Measurements from ENCODE around the gene ZBED2.
"Not testable (repeated sequence)": the region's sequence is repeated elsewhere in the genome, so short reads cannot be mapped to it uniquely, and the experiment has no call there.

The ZBED2 gene

GRCh38 chr3:111566844-111567243 lies 28.3 kb downstream of the ZBED2 start:
- H3K9me3 ChIP-seq (ENCODE audit: control insufficient read depth, low read length) = no peaks in the 10 kb centered on the region
- H3K79me2 ChIP-seq = no peaks in the 10 kb centered on the region

GRCh38 chr3:111561902-111562301 lies 33.2 kb downstream of the ZBED2 start:
- H3K4me3 ChIP-seq (ENCODE audit: low read depth, low read length) = not testable (repeated sequence)

More at GRCh38 chr3:111566844-111567243, 28.3 kb downstream of the ZBED2 start:
- H3K4me1 ChIP-seq = no peaks in the 10 kb centered on the region
- H3K27me3 ChIP-seq (ENCODE audit: control insufficient read depth, insufficient read depth, low read length) = no peaks in the 10 kb centered on the region
- H3K4me2 ChIP-seq (ENCODE audit: low read length) = no peak overlapping the region
- no peak overlapping the region for H3K27ac ChIP-seq
- H3K4me3 ChIP-seq (ENCODE audit: low read depth, low read length) = no peak overlapping the region
- no peak for TF ChIP-seq CTCF (IDR thresholded peaks at IDR 0.05)
- H3K9ac ChIP-seq = no peak overlapping the region
- H3K36me3 ChIP-seq (ENCODE audit: control insufficient read depth, insufficient read depth, low read length) = no peaks in the 10 kb centered on the region
- H2AFZ ChIP-seq = no peak overlapping the region

GRCh38 chr3:111548756-111549155 lies 46.4 kb downstream of the ZBED2 start:
- Histone ChIP-seq H3K4me1 (no peaks in the 10 kb centered on the region), H3K9me3 (ENCODE audit: control insufficient read depth, low read length) (no peaks in the 10 kb centered on the region), H3K9ac (no peak overlapping the region), H3K4me2 (ENCODE audit: low read length) (no peak overlapping the region), H3K27me3 (ENCODE audit: control insufficient read depth, insufficient read depth, low read length) (no peaks in the 10 kb centered on the region), H3K4me3 (ENCODE audit: low read depth, low read length) (no peak overlapping the region), H2AFZ (no peak overlapping the region), H3K36me3 (ENCODE audit: control insufficient read depth, insufficient read depth, low read length) (no peaks in the 10 kb centered on the region), H3K79me2 (no peaks in the 10 kb centered on the region), H3K27ac (no peak overlapping the region)
- no peak for TF ChIP-seq CTCF (IDR thresholded peaks at IDR 0.05)

More at GRCh38 chr3:111561902-111562301, 33.2 kb downstream of the ZBED2 start:
- H3K27me3 ChIP-seq (ENCODE audit: control insufficient read depth, insufficient read depth, low read length); H3K4me1 ChIP-seq; H3K9ac ChIP-seq; H3K9me3 ChIP-seq (ENCODE audit: control insufficient read depth, low read length); H3K4me2 ChIP-seq (ENCODE audit: low read length); H2AFZ ChIP-seq; H3K27ac ChIP-seq; H3K36me3 ChIP-seq (ENCODE audit: control insufficient read depth, insufficient read depth, low read length); H3K79me2 ChIP-seq: not testable (repeated sequence)

GRCh38 chr3:111548092-111548491 lies 47.1 kb downstream of the ZBED2 start:
- Histone ChIP-seq H3K4me3 (ENCODE audit: low read depth, low read length) (no peak overlapping the region), H3K79me2 (no peaks in the 10 kb centered on the region), H3K27ac (no peak overlapping the region), H2AFZ (no peak overlapping the region), H3K36me3 (ENCODE audit: control insufficient read depth, insufficient read depth, low read length) (no peaks in the 10 kb centered on the region), H3K4me1 (no peaks in the 10 kb centered on the region), H3K9ac (no peak overlapping the region), H3K9me3 (ENCODE audit: control insufficient read depth, low read length) (no peaks in the 10 kb centered on the region), H3K4me2 (ENCODE audit: low read length) (no peak overlapping the region), H3K27me3 (ENCODE audit: control insufficient read depth, insufficient read depth, low read length) (no peaks in the 10 kb centered on the region)
- no peak for TF ChIP-seq CTCF (IDR thresholded peaks at IDR 0.05)

GRCh38 chr3:111547631-111548030 lies 47.5 kb downstream of the ZBED2 start:
- TF ChIP-seq CTCF (IDR thresholded peaks at IDR 0.05) = no peak
- Histone ChIP-seq H3K9ac (no peak overlapping the region), H3K9me3 (ENCODE audit: control insufficient read depth, low read length) (no peaks in the 10 kb centered on the region), H3K4me2 (ENCODE audit: low read length) (no peak overlapping the region), H3K36me3 (ENCODE audit: control insufficient read depth, insufficient read depth, low read length) (no peaks in the 10 kb centered on the region), H3K4me1 (no peaks in the 10 kb centered on the region), H3K4me3 (ENCODE audit: low read depth, low read length) (no peak overlapping the region), H3K27ac (no peak overlapping the region), H3K79me2 (no peaks in the 10 kb centered on the region), H3K27me3 (ENCODE audit: control insufficient read depth, insufficient read depth, low read length) (no peaks in the 10 kb centered on the region), H2AFZ (no peak overlapping the region)
